Measurements from ENCODE around the gene APBA2. TPM values are rescaled to one million over a fixed set of nuclear protein-coding genes. Genes with fewer than 3 reads are reported as not detected.

APBA2 gene
- total RNA-seq, 1 donor from 2014 or later = 35.8 TPM

DNA sequence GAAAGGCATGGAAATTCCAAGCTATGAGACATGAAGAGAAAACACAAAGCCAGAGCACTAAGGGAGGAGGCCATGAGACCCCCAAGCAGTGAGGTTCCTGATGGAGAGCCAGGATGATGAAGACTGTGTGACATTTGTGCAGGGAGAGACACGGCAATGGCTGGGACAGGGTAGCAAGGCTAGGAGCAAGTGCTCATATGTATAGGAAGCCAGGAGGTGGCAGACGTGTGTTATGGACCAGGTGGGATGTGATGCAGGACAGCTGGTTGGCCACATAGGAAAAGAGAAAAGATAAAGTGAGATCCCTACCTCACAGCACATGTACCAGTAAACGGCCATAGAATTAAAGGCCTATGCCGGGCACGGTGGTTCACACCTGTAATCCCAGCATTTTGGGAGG is 112.7 kb downstream of the APBA2 start:
- Mint-ChIP-seq H3K4me1 (peaks cover 34% of the 10 kb centered on the region), H3K4me3 (no peak overlapping the region), H3K36me3 (peaks cover 47% of the 10 kb centered on the region), H3K27ac (no peak overlapping the region), H3K9me3 (peaks cover 6% of the 10 kb centered on the region), H3K27me3 (ENCODE audit: insufficient read depth, low read depth) (peaks cover 5% of the 10 kb centered on the region)
- peaks cover 13% of the 10 kb centered on the region for H4K20me1 ChIP-seq (ENCODE audit: low read depth)
- H3K36me3 ChIP-seq = no peaks in the 10 kb centered on the region
- H3K27me3 ChIP-seq = no peaks in the 10 kb centered on the region
- TF ChIP-seq EZH2 (IDR thresholded peaks at IDR 0.05) (no peak), EZH2phosphoT487 (IDR thresholded peaks at IDR 0.05) (no peak)
- TF ChIP-seq, protein P1, sequence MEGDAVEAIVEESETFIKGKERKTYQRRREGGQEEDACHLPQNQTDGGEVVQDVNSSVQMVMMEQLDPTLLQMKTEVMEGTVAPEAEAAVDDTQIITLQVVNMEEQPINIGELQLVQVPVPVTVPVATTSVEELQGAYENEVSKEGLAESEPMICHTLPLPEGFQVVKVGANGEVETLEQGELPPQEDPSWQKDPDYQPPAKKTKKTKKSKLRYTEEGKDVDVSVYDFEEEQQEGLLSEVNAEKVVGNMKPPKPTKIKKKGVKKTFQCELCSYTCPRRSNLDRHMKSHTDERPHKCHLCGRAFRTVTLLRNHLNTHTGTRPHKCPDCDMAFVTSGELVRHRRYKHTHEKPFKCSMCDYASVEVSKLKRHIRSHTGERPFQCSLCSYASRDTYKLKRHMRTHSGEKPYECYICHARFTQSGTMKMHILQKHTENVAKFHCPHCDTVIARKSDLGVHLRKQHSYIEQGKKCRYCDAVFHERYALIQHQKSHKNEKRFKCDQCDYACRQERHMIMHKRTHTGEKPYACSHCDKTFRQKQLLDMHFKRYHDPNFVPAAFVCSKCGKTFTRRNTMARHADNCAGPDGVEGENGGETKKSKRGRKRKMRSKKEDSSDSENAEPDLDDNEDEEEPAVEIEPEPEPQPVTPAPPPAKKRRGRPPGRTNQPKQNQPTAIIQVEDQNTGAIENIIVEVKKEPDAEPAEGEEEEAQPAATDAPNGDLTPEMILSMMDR (IDR thresholded peaks at IDR 0.05) = no peak
- no peak overlapping the region for H3K27ac ChIP-seq
- no peaks in the 10 kb centered on the region for H3K79me2 ChIP-seq (ENCODE audit: low read depth)
- H3K4me3 ChIP-seq = no peak overlapping the region
- no peaks in the 10 kb centered on the region for H3F3A ChIP-seq (ENCODE audit: low read depth)
- H3K9me3 ChIP-seq (ENCODE audit: low read depth) = no peaks in the 10 kb centered on the region
- no peak overlapping the region for H3K4me2 ChIP-seq
- peaks cover 20% of the 10 kb centered on the region for H3K4me1 ChIP-seq
- no peak for DNase-seq (ENCODE audit: low spot score)
- H3K9ac ChIP-seq = no peak overlapping the region
- no peak overlapping the region for H2AFZ ChIP-seq (replicated peaks)

GRCh38 chr15:29003191-29003839 is 117.5 kb downstream of the APBA2 start:
- H3K4me1 ChIP-seq = no peaks in the 10 kb centered on the region
- Mint-ChIP-seq H3K27ac (no peak overlapping the region), H3K4me1 (no peaks in the 10 kb centered on the region), H3K27me3 (ENCODE audit: insufficient read depth, low read depth) (peaks cover 2% of the 10 kb centered on the region), H3K9me3 (peaks cover 7% of the 10 kb centered on the region), H3K36me3 (peaks cover 45% of the 10 kb centered on the region), H3K4me3 (no peak overlapping the region)
- no peak overlapping the region for H3K4me3 ChIP-seq
- H3K4me2 ChIP-seq = no peak overlapping the region
- no peaks in the 10 kb centered on the region for H3K36me3 ChIP-seq
- TF ChIP-seq EZH2phosphoT487 (IDR thresholded peaks at IDR 0.05) (no peak), EZH2 (IDR thresholded peaks at IDR 0.05) (no peak)
- TF ChIP-seq, protein P1 (IDR thresholded peaks at IDR 0.05) = no peak
- H2AFZ ChIP-seq (replicated peaks) = no peak overlapping the region
- no peaks in the 10 kb centered on the region for H3K27me3 ChIP-seq
- no peaks in the 10 kb centered on the region for H3F3A ChIP-seq (ENCODE audit: low read depth)
- H3K9me3 ChIP-seq (ENCODE audit: low read depth) = no peaks in the 10 kb centered on the region
- H3K79me2 ChIP-seq (ENCODE audit: low read depth) = no peaks in the 10 kb centered on the region
- DNase-seq (ENCODE audit: low spot score) = no peak
- no peaks in the 10 kb centered on the region for H4K20me1 ChIP-seq (ENCODE audit: low read depth)
- no peak overlapping the region for H3K27ac ChIP-seq
- H3K9ac ChIP-seq = no peak overlapping the region

DNA sequence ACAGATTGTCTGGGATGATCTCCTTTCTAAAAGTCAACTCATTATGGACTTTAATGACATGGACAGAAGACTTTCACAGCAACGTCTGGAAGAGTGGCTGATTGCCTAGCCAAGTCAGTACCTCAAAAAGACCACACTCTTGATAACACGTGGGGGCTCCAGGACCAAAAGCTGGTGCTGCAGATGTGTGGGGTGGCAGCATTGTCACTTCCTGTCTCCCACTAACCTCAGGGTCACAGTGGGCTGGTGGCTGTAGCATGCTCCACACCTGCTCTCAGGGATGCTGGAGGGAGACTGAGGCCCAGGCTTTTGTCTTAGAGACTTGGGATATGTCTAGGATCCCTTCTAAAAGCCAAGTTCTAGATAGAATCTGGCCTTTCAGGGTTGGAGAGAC is 118.1 kb downstream of the APBA2 start:
- Histone ChIP-seq H3K4me3 (no peak overlapping the region), H3K4me1 (no peaks in the 10 kb centered on the region), H3K27ac (no peak overlapping the region), H3K79me2 (ENCODE audit: low read depth) (no peaks in the 10 kb centered on the region), H3K4me2 (no peak overlapping the region), H3K36me3 (no peaks in the 10 kb centered on the region), H3K27me3 (no peaks in the 10 kb centered on the region), H2AFZ (replicated peaks) (no peak overlapping the region), H3K9ac (no peak overlapping the region), H3F3A (ENCODE audit: low read depth) (no peaks in the 10 kb centered on the region), H3K9me3 (ENCODE audit: low read depth) (no peaks in the 10 kb centered on the region), H4K20me1 (ENCODE audit: low read depth) (no peaks in the 10 kb centered on the region)
- Mint-ChIP-seq H3K4me3 (no peak overlapping the region), H3K27me3 (ENCODE audit: insufficient read depth, low read depth) (peaks cover 2% of the 10 kb centered on the region), H3K36me3 (peaks cover 41% of the 10 kb centered on the region), H3K9me3 (peaks cover 4% of the 10 kb centered on the region), H3K27ac (no peak overlapping the region), H3K4me1 (no peaks in the 10 kb centered on the region)
- DNase-seq (ENCODE audit: low spot score) = no peak
- TF ChIP-seq, protein P1 (IDR thresholded peaks at IDR 0.05) = no peak
- TF ChIP-seq EZH2 (IDR thresholded peaks at IDR 0.05) (no peak), EZH2phosphoT487 (IDR thresholded peaks at IDR 0.05) (no peak)
